ENCODE results near the gene KCTD1.

Gene KCTD1

DNA sequence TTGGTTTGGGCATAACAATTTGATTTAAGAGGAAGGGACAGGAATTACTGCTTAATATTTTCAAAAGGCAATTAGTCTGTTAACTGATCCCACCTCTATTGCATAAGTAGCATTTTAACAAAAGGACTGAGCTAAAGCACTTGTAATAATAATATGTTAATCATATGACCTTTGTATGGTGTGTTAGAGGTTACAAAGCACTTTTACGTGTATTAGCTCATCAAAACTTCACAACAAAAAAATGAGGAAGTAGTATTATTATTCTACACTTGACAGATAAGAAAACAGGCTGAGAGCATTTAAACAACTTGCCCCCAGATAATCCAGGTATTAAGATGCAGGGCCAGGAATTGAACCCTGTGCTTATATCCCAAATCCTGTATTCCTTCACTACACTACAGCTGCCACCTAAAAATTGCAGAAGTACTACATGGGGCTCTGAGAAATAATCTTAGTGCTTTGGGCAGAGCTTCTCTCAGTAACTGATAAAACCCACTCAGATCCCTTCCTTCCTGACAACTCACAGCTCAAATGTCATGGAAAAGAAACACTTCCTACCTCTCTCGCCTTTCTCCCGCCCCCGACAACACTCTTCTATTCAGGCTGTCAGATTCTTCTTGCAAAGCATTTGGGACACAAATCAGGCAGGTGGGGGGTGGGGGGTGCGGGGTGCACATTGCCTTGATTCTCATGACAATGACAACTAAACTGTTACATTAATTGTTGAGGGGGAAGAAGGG, 20.7 kb upstream of the KCTD1 start:
- Histone ChIP-seq H3K4me3 (replicated peaks; ENCODE audit: insufficient read depth, low read length) (no peak overlapping the region), H3K27ac (replicated peaks) (no peak overlapping the region), H3K27me3 (ENCODE audit: insufficient read depth, poor library complexity, severe bottlenecking) (peaks cover 12% of the 10 kb centered on the region)
- no peak for TF ChIP-seq GABPA (IDR thresholded peaks at IDR 0.05; ENCODE audit: low read depth)
- TF ChIP-seq SPI1 (IDR thresholded peaks at IDR 0.05; ENCODE audit: borderline replicate concordance, low read depth) = no peak
- TF ChIP-seq POLR2AphosphoS5 (IDR thresholded peaks at IDR 0.05; ENCODE audit: low read depth) = no peak
- TF ChIP-seq, protein P1, sequence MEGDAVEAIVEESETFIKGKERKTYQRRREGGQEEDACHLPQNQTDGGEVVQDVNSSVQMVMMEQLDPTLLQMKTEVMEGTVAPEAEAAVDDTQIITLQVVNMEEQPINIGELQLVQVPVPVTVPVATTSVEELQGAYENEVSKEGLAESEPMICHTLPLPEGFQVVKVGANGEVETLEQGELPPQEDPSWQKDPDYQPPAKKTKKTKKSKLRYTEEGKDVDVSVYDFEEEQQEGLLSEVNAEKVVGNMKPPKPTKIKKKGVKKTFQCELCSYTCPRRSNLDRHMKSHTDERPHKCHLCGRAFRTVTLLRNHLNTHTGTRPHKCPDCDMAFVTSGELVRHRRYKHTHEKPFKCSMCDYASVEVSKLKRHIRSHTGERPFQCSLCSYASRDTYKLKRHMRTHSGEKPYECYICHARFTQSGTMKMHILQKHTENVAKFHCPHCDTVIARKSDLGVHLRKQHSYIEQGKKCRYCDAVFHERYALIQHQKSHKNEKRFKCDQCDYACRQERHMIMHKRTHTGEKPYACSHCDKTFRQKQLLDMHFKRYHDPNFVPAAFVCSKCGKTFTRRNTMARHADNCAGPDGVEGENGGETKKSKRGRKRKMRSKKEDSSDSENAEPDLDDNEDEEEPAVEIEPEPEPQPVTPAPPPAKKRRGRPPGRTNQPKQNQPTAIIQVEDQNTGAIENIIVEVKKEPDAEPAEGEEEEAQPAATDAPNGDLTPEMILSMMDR (IDR thresholded peaks at IDR 0.05; ENCODE audit: insufficient read depth, low read length) = no peak
- TF ChIP-seq, protein P2, sequence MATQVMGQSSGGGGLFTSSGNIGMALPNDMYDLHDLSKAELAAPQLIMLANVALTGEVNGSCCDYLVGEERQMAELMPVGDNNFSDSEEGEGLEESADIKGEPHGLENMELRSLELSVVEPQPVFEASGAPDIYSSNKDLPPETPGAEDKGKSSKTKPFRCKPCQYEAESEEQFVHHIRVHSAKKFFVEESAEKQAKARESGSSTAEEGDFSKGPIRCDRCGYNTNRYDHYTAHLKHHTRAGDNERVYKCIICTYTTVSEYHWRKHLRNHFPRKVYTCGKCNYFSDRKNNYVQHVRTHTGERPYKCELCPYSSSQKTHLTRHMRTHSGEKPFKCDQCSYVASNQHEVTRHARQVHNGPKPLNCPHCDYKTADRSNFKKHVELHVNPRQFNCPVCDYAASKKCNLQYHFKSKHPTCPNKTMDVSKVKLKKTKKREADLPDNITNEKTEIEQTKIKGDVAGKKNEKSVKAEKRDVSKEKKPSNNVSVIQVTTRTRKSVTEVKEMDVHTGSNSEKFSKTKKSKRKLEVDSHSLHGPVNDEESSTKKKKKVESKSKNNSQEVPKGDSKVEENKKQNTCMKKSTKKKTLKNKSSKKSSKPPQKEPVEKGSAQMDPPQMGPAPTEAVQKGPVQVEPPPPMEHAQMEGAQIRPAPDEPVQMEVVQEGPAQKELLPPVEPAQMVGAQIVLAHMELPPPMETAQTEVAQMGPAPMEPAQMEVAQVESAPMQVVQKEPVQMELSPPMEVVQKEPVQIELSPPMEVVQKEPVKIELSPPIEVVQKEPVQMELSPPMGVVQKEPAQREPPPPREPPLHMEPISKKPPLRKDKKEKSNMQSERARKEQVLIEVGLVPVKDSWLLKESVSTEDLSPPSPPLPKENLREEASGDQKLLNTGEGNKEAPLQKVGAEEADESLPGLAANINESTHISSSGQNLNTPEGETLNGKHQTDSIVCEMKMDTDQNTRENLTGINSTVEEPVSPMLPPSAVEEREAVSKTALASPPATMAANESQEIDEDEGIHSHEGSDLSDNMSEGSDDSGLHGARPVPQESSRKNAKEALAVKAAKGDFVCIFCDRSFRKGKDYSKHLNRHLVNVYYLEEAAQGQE (IDR thresholded peaks at IDR 0.05; ENCODE audit: insufficient replicate concordance, low read depth) = no peak
- DNase-seq (ENCODE audit: low read depth in 1 of 2, low spot score in 1 of 2) = no peak

DNA sequence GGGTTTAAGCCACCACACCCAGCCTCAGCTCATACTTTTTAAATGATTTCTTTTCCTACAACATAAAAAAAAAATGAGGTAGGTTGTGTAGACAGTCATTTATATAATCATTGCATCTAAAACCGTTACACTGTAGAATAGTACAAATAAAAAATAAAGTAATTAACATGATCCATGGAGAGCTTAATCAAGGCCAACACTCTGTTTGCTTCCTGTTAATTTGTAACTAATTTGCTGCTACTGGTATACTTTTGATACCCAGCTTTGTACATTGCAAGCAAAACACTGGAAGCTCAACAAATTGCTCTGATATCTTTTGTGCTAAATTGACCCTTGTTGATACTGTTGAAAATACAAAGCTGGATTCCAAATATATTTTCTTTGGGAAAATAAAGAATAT, 20.2 kb upstream of the KCTD1 start:
- Histone ChIP-seq H3K4me3 (replicated peaks; ENCODE audit: insufficient read depth, low read length) (no peak overlapping the region), H3K27me3 (ENCODE audit: insufficient read depth, poor library complexity, severe bottlenecking) (peaks cover 8% of the 10 kb centered on the region), H3K27ac (replicated peaks) (no peak overlapping the region)
- DNase-seq (ENCODE audit: low read depth in 1 of 2, low spot score in 1 of 2) = no peak
- no peak for TF ChIP-seq GABPA (IDR thresholded peaks at IDR 0.05; ENCODE audit: low read depth)
- TF ChIP-seq, protein P1 (IDR thresholded peaks at IDR 0.05; ENCODE audit: insufficient read depth, low read length) = no peak
- TF ChIP-seq, protein P2 (IDR thresholded peaks at IDR 0.05; ENCODE audit: insufficient replicate concordance, low read depth) = no peak
- TF ChIP-seq POLR2AphosphoS5 (IDR thresholded peaks at IDR 0.05; ENCODE audit: low read depth) = no peak
- no peak for TF ChIP-seq SPI1 (IDR thresholded peaks at IDR 0.05; ENCODE audit: borderline replicate concordance, low read depth)

DNA sequence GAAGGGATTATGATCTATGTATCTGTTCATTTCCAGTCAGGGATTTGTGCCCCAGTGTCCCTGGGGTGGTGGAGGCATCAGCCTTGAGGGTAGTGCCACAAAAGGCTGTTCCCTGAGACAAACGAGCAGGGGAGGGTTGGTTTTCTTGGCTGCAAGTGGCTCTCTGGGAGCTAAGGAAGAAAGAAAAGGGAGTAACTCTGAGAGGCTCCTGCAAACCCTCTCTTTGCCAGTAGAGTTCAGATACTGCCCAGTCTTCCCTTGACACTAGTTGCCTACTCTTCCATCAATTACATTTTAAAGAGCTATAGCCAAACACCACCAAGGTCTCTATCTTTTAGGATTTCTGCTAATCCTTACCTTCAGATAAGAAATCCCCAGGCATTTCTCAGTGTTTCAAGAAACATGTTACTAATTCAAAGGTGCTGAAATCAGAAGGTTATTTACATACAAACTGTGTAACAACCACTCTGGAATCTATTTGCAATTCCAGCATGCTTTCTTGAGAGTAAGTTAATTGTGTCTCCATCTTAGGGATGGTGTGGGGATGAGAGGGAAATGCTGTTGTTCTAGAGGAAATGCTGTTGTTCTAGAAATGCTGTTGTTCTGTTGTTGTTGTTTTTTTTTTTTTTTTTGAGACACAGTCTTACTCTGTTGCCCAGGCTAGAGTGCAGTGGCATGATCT, 18.7 kb upstream of the KCTD1 start:
- DNase-seq (ENCODE audit: low read depth in 1 of 2, low spot score in 1 of 2) = no peak
- Histone ChIP-seq H3K4me3 (replicated peaks; ENCODE audit: insufficient read depth, low read length) (no peak overlapping the region), H3K27me3 (ENCODE audit: insufficient read depth, poor library complexity, severe bottlenecking) (peaks cover 5% of the 10 kb centered on the region), H3K27ac (replicated peaks) (no peak overlapping the region)
- TF ChIP-seq, protein P2 (IDR thresholded peaks at IDR 0.05; ENCODE audit: insufficient replicate concordance, low read depth) = no peak
- TF ChIP-seq, protein P1 (IDR thresholded peaks at IDR 0.05; ENCODE audit: insufficient read depth, low read length) = no peak
- TF ChIP-seq GABPA (IDR thresholded peaks at IDR 0.05; ENCODE audit: low read depth) = no peak
